ENCODE results near the gene SPTA1.

SPTA1 gene

DNA sequence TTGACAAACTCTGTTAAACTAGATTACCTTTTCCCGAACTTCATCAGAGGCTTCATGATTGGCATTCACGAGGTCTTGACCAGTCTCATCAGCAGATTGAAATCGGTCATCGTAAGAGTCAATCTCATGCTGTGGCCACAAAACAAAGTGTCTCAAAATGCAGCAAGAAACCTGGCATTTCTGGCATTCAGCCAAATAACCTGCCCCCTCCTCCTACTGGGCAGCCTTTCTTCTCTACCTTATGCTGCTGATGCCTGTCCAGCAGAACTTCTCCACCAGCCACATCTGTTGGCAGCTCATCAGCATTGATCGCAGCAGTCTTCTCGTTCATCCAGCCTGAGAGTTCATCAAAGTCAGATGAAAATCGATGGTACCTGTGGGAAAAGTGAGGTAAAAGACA, 12.2 kb downstream of the SPTA1 start:
- Histone ChIP-seq H3K27me3 (replicated peaks; ENCODE audit: insufficient read depth, low read length) (no peaks in the 10 kb centered on the region), H2AFZ (ENCODE audit: low read length) (no peak overlapping the region), H3K4me3 (ENCODE audit: low read length) (no peak overlapping the region), H3K27ac (ENCODE audit: low read length) (no peak overlapping the region), H3K9ac (ENCODE audit: low read length) (no peak overlapping the region), H3K36me3 (replicated peaks; ENCODE audit: insufficient read depth, low read length) (no peaks in the 10 kb centered on the region), H4K20me1 (ENCODE audit: insufficient read depth, low read length) (no peaks in the 10 kb centered on the region), H3K9me3 (replicated peaks; ENCODE audit: insufficient read depth, low read length) (no peaks in the 10 kb centered on the region), H3K9me2 (replicated peaks; ENCODE audit: insufficient read depth, low read length) (no peaks in the 10 kb centered on the region), H3K4me1 (ENCODE audit: low read length) (peaks cover 5% of the 10 kb centered on the region), H3F3A (ENCODE audit: insufficient read depth, low read length) (no peaks in the 10 kb centered on the region), H3K79me2 (ENCODE audit: low read length) (no peaks in the 10 kb centered on the region), H3K4me2 (ENCODE audit: low read depth, low read length) (no peak overlapping the region)
- no peak for DNase-seq
- no peak for TF ChIP-seq EZH2 (optimal IDR thresholded peaks at IDR 0.05; ENCODE audit: low read depth, low read length)
- TF ChIP-seq, protein P1, sequence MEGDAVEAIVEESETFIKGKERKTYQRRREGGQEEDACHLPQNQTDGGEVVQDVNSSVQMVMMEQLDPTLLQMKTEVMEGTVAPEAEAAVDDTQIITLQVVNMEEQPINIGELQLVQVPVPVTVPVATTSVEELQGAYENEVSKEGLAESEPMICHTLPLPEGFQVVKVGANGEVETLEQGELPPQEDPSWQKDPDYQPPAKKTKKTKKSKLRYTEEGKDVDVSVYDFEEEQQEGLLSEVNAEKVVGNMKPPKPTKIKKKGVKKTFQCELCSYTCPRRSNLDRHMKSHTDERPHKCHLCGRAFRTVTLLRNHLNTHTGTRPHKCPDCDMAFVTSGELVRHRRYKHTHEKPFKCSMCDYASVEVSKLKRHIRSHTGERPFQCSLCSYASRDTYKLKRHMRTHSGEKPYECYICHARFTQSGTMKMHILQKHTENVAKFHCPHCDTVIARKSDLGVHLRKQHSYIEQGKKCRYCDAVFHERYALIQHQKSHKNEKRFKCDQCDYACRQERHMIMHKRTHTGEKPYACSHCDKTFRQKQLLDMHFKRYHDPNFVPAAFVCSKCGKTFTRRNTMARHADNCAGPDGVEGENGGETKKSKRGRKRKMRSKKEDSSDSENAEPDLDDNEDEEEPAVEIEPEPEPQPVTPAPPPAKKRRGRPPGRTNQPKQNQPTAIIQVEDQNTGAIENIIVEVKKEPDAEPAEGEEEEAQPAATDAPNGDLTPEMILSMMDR (IDR thresholded peaks at IDR 0.05; ENCODE audit: low read length): no peak
- TF ChIP-seq EZH2phosphoT487 (IDR thresholded peaks at IDR 0.05; ENCODE audit: low read length): no peak

DNA sequence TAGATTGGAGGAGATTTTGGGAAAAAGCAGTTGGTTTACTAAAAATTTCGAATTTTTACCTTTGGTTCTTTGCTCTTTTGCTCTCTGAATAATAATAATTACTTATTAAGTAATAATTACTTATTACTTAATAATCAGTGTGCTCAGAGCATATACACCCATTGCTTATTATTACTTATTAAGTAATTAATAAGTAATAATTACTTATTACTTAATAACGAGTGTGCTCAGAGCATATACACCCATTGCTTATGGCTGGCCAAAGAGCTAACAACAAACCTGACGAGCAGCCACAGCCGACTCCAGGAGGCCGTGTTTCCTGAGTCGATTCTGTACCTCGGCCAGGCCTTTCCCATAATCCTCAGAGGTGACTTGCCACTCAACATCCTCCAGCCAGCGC, 20.5 kb downstream of the SPTA1 start:
- Histone ChIP-seq H3K4me3 (ENCODE audit: low read length) (no peak overlapping the region), H3F3A (ENCODE audit: insufficient read depth, low read length) (no peaks in the 10 kb centered on the region), H3K9me2 (replicated peaks; ENCODE audit: insufficient read depth, low read length) (no peaks in the 10 kb centered on the region), H3K9ac (ENCODE audit: low read length) (no peak overlapping the region), H3K27me3 (replicated peaks; ENCODE audit: insufficient read depth, low read length) (no peaks in the 10 kb centered on the region), H2AFZ (ENCODE audit: low read length) (no peak overlapping the region), H3K36me3 (replicated peaks; ENCODE audit: insufficient read depth, low read length) (no peaks in the 10 kb centered on the region), H3K79me2 (ENCODE audit: low read length) (no peaks in the 10 kb centered on the region), H3K9me3 (replicated peaks; ENCODE audit: insufficient read depth, low read length) (no peaks in the 10 kb centered on the region), H3K27ac (ENCODE audit: low read length) (no peak overlapping the region), H4K20me1 (ENCODE audit: insufficient read depth, low read length) (no peaks in the 10 kb centered on the region), H3K4me2 (ENCODE audit: low read depth, low read length) (no peak overlapping the region), H3K4me1 (ENCODE audit: low read length) (no peaks in the 10 kb centered on the region)
- TF ChIP-seq EZH2phosphoT487 (IDR thresholded peaks at IDR 0.05; ENCODE audit: low read length) (no peak), EZH2 (optimal IDR thresholded peaks at IDR 0.05; ENCODE audit: low read depth, low read length) (no peak)
- TF ChIP-seq, protein P1 (IDR thresholded peaks at IDR 0.05; ENCODE audit: low read length): no peak
- no peak for DNase-seq

DNA sequence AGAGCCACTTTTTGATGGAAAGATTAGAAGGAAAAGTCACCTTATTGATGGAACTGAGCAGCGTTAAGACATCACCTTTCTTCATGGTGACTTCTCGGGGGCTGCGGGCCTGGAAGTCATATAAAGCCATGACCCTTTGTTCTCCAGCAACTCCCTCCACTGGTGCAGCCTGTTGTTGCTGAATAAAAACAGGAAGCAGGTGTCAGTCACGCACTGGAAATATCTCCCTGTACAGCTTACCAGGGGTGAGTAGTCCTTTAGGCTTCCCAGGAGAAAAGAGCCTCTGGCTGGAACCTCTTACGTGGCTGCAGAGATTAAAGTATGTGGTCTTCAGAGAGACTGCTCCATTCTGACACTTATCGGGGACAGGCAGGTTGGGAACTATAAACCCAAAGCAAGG, 31.9 kb downstream of the SPTA1 start:
- H3K27ac ChIP-seq (ENCODE audit: low read length): no peak overlapping the region
- H3K9me3 ChIP-seq (replicated peaks; ENCODE audit: insufficient read depth, low read length): no peaks in the 10 kb centered on the region
- H4K20me1 ChIP-seq (ENCODE audit: insufficient read depth, low read length): no peaks in the 10 kb centered on the region
- peaks cover 12% of the 10 kb centered on the region for H3K4me1 ChIP-seq (ENCODE audit: low read length)
- no peak overlapping the region for H3K4me3 ChIP-seq (ENCODE audit: low read length)
- DNase-seq: no peak
- H3K9ac ChIP-seq (ENCODE audit: low read length): no peak overlapping the region
- no peaks in the 10 kb centered on the region for H3K36me3 ChIP-seq (replicated peaks; ENCODE audit: insufficient read depth, low read length)
- no peaks in the 10 kb centered on the region for H3K9me2 ChIP-seq (replicated peaks; ENCODE audit: insufficient read depth, low read length)
- no peaks in the 10 kb centered on the region for H3K27me3 ChIP-seq (replicated peaks; ENCODE audit: insufficient read depth, low read length)
- H3F3A ChIP-seq (ENCODE audit: insufficient read depth, low read length): no peaks in the 10 kb centered on the region
- TF ChIP-seq, protein P1 (IDR thresholded peaks at IDR 0.05; ENCODE audit: low read length): no peak
- no peak for TF ChIP-seq EZH2 (optimal IDR thresholded peaks at IDR 0.05; ENCODE audit: low read depth, low read length)
- no peak for TF ChIP-seq EZH2phosphoT487 (IDR thresholded peaks at IDR 0.05; ENCODE audit: low read length)
- H3K79me2 ChIP-seq (ENCODE audit: low read length): no peaks in the 10 kb centered on the region
- H2AFZ ChIP-seq (ENCODE audit: low read length): no peak overlapping the region
- H3K4me2 ChIP-seq (ENCODE audit: low read depth, low read length): no peak overlapping the region
